ENCODE measurements around the gene RGS16. TPM values are rescaled to one million over a fixed set of nuclear protein-coding genes. Genes with fewer than 3 reads are reported as not detected.

RGS16 gene
- total RNA-seq, 1 experiment from 2014 or later, result 0.23 TPM

DNA sequence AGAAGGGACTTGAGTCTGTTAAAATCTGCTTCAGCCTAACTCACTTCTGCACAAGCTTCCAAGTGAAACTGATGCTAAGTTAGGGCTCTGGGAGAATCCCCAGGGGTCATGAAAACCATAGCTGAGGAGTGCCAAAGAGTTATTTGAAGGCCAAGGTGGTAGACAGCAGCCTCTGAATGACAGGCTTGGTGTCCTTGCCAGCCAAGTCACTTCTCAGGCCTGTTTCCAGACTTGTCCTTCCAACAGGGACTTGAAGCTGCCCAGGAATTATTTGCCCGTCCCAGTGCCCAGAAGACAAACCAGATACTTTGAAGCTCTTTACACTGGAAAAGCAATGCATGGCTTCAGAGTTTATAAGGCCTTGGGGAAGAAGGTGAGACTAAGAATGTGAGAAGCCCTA, 48.7 kb downstream of the RGS16 start:
- ATAC-seq, result no peak
- no TSS peak for BruUV-seq (replicated peaks)
- intact Hi-C loops (cut with micrococcal nuclease; ENCODE audit: unreplicated experiment) (no loop called here), in situ Hi-C loops (cut with HindIII; ENCODE audit: low pct_unique_long_range_greater_than_20kb, low sequenced_read_pairs) (no loop called here)
- Histone ChIP-seq H3K4me3 (ENCODE audit: low read depth in 2 of 2, low read length in 2 of 2) (no peak overlapping the region), H3K4me1 (ENCODE audit: control insufficient read depth, insufficient read depth, low read length) (no peaks in the 10 kb centered on the region), H3K27me3 (ENCODE audit: control insufficient read depth, insufficient read depth, low read length) (no peaks in the 10 kb centered on the region), H3K36me3 (ENCODE audit: control insufficient read depth, insufficient read depth, low read length) (no peaks in the 10 kb centered on the region), H3K9me3 (ENCODE audit: control insufficient read depth, insufficient read depth, low read depth, low read length) (no peaks in the 10 kb centered on the region), H3K27ac (ENCODE audit: low read length) (no peak overlapping the region)
- TF ChIP-seq TCF7L2 (IDR thresholded peaks at IDR 0.05; ENCODE audit: low read depth, low read length), result no peak
- TF ChIP-seq, protein P1, sequence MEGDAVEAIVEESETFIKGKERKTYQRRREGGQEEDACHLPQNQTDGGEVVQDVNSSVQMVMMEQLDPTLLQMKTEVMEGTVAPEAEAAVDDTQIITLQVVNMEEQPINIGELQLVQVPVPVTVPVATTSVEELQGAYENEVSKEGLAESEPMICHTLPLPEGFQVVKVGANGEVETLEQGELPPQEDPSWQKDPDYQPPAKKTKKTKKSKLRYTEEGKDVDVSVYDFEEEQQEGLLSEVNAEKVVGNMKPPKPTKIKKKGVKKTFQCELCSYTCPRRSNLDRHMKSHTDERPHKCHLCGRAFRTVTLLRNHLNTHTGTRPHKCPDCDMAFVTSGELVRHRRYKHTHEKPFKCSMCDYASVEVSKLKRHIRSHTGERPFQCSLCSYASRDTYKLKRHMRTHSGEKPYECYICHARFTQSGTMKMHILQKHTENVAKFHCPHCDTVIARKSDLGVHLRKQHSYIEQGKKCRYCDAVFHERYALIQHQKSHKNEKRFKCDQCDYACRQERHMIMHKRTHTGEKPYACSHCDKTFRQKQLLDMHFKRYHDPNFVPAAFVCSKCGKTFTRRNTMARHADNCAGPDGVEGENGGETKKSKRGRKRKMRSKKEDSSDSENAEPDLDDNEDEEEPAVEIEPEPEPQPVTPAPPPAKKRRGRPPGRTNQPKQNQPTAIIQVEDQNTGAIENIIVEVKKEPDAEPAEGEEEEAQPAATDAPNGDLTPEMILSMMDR (IDR thresholded peaks at IDR 0.05), result no peak
- TF ChIP-seq, protein P2, sequence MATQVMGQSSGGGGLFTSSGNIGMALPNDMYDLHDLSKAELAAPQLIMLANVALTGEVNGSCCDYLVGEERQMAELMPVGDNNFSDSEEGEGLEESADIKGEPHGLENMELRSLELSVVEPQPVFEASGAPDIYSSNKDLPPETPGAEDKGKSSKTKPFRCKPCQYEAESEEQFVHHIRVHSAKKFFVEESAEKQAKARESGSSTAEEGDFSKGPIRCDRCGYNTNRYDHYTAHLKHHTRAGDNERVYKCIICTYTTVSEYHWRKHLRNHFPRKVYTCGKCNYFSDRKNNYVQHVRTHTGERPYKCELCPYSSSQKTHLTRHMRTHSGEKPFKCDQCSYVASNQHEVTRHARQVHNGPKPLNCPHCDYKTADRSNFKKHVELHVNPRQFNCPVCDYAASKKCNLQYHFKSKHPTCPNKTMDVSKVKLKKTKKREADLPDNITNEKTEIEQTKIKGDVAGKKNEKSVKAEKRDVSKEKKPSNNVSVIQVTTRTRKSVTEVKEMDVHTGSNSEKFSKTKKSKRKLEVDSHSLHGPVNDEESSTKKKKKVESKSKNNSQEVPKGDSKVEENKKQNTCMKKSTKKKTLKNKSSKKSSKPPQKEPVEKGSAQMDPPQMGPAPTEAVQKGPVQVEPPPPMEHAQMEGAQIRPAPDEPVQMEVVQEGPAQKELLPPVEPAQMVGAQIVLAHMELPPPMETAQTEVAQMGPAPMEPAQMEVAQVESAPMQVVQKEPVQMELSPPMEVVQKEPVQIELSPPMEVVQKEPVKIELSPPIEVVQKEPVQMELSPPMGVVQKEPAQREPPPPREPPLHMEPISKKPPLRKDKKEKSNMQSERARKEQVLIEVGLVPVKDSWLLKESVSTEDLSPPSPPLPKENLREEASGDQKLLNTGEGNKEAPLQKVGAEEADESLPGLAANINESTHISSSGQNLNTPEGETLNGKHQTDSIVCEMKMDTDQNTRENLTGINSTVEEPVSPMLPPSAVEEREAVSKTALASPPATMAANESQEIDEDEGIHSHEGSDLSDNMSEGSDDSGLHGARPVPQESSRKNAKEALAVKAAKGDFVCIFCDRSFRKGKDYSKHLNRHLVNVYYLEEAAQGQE (IDR thresholded peaks at IDR 0.05; ENCODE audit: insufficient read depth in 1 of 2, low read depth in 2 of 2, low read length in 1 of 2), result no peak
- no peak for DNase-seq (ENCODE audit: low read depth, low spot score)
- POLR2A ChIA-PET, result no interaction called here
- CTCF ChIA-PET, result no interaction called here

- ChIA-PET POLR2A (no interaction called here), CTCF (no interaction called here)
- intact Hi-C loops (cut with micrococcal nuclease; ENCODE audit: unreplicated experiment), result no loop called here
- DNase-seq (ENCODE audit: low read depth, low spot score) (no peak), ATAC-seq (no peak)
- TF ChIP-seq, protein P1 (IDR thresholded peaks at IDR 0.05), result no peak
- no peak for TF ChIP-seq POLR2AphosphoS5 (IDR thresholded peaks at IDR 0.05; ENCODE audit: low read depth, low read length)
- TF ChIP-seq, protein P2 (IDR thresholded peaks at IDR 0.05; ENCODE audit: insufficient read depth in 1 of 2, low read depth in 2 of 2, low read length in 1 of 2), result no peak
- no peak for TF ChIP-seq TCF7L2 (IDR thresholded peaks at IDR 0.05; ENCODE audit: low read depth, low read length)
- no peak for TF ChIP-seq SIN3A (IDR thresholded peaks at IDR 0.05; ENCODE audit: borderline replicate concordance, insufficient read depth, low read depth, low read length)
- Histone ChIP-seq H3K27ac (ENCODE audit: low read length) (no peak overlapping the region), H3K9me3 (ENCODE audit: control insufficient read depth, insufficient read depth, low read depth, low read length) (no peaks in the 10 kb centered on the region), H3K36me3 (ENCODE audit: control insufficient read depth, insufficient read depth, low read length) (no peaks in the 10 kb centered on the region), H3K4me1 (ENCODE audit: control insufficient read depth, insufficient read depth, low read length) (no peaks in the 10 kb centered on the region), H3K4me3 (ENCODE audit: low read depth in 2 of 2, low read length in 2 of 2) (no peak overlapping the region), H3K27me3 (ENCODE audit: control insufficient read depth, insufficient read depth, low read length) (no peaks in the 10 kb centered on the region)
- in situ Hi-C loops (cut with HindIII; ENCODE audit: low pct_unique_long_range_greater_than_20kb, low sequenced_read_pairs), result no loop called here
- BruUV-seq (replicated peaks), result no TSS peak
Measured at GRCh38 chr1:182552527-182552926, 51.7 kb downstream of the RGS16 start.
